Measurements from ENCODE around the gene ZNG1E.
"Not testable (repeated sequence)": the region's sequence is repeated elsewhere in the genome, so short reads cannot be mapped to it uniquely, and the experiment has no call there.

The ZNG1E gene

DNA sequence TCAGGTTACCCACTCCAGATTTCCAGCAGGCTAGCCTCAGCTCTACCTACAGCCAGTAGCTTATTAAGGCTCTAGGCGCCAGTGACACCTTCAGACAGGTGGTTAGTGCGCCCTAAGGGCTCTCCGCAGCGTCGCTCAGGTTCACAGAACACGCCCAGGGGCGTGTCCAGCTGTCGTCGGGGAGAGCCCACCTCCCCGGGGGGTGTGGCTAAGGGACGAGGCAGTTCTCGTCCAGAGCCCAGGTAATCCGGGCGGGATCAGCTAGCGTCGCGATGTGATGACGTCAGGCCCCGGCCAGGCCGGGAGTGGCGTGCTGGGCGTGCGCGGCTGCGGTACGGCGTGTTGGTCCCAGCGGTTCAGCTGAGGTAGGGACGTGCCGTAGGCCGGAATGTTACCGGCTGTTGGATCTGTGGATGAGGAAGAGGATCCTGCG is at the start of gene ZNG1E:
Gene ZNG1E (plus strand): TSS at position 340 of the 433 bp plus-strand sequence. CDS start 49 bp downstream, at position 389.
- Histone ChIP-seq H3K4me2 (ENCODE audit: low read length) (peak within 1 kb of the TSS; percentile 53), H3K4me3 (ENCODE audit: low read length) (peak within 1 kb of the TSS; percentile 47), H3K4me1 (ENCODE audit: control insufficient read depth, low read length) (peaks cover 13% of the 10 kb centered on the region), H3K27ac (ENCODE audit: low read depth, low read length) (0 out of 2 replicates have a peak within 1 kb of the TSS, but pooled peaks have one; percentile 12)
- H4K20me1 ChIP-seq (ENCODE audit: control insufficient read depth, insufficient read depth, low read depth, low read length); H3K36me3 ChIP-seq (ENCODE audit: control insufficient read depth, low read length); H3F3A ChIP-seq (ENCODE audit: control insufficient read depth, insufficient read depth); H3K9me3 ChIP-seq (ENCODE audit: control insufficient read depth, insufficient read depth, low read length); H3K9me2 ChIP-seq (replicated peaks; ENCODE audit: control insufficient read depth, low read length); H3K79me2 ChIP-seq (ENCODE audit: control insufficient read depth, low read length); H3K27me3 ChIP-seq (ENCODE audit: control insufficient read depth, low read length): not testable (repeated sequence)

DNA sequence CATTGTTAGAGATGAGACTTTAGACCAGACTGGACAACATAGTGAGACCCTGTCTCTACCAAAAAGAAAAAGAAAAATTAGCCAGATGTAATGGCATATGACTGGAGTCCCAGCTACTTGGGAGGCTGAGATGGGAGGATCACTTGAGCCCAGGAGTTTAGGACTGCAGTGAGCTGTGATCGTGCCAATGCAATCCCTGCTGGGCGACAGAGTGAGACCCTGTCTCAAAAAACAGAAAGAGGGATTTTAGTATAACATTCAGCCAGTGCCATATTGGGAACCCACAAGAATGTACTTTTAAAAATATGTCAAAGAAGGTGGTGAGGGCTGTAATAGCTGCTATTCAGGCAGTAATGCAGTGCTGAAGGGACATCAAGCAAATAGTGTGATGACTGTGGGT is 2.1 kb upstream of the ZNG1E start:
- not testable (repeated sequence) for H3K4me2 ChIP-seq (ENCODE audit: low read length); H3K27ac ChIP-seq (ENCODE audit: low read depth, low read length); H3K79me2 ChIP-seq (ENCODE audit: control insufficient read depth, low read length); H3K4me3 ChIP-seq (ENCODE audit: low read length); H3K36me3 ChIP-seq (ENCODE audit: control insufficient read depth, low read length); H3K9me3 ChIP-seq (ENCODE audit: control insufficient read depth, insufficient read depth, low read length); H3K27me3 ChIP-seq (ENCODE audit: control insufficient read depth, low read length); H3K9me2 ChIP-seq (replicated peaks; ENCODE audit: control insufficient read depth, low read length); H4K20me1 ChIP-seq (ENCODE audit: control insufficient read depth, insufficient read depth, low read depth, low read length); H3F3A ChIP-seq (ENCODE audit: control insufficient read depth, insufficient read depth)
- H3K4me1 ChIP-seq (ENCODE audit: control insufficient read depth, low read length), result peaks cover 13% of the 10 kb centered on the region

DNA sequence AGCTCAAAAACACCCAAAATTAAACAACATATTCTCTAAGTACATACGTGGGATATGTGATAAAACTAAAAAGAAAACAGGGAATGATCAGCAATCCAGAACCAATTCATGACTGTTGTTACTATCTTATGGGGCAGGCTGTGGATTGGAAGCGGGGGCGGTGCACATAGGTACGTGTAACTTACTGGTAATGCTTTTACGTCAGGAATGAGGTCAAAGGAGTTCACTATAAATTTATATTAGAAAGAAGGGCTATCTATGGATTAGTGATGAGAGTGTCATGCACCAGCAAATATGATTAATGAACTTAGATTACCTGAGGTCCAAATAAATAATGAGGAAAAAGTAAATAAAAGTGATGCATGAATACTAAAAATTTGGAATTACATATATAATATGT is 710 bp upstream of the ZNG1E start:
- not testable (repeated sequence) for H4K20me1 ChIP-seq (ENCODE audit: control insufficient read depth, insufficient read depth, low read depth, low read length); H3K27ac ChIP-seq (ENCODE audit: low read depth, low read length); H3K9me3 ChIP-seq (ENCODE audit: control insufficient read depth, insufficient read depth, low read length); H3K9me2 ChIP-seq (replicated peaks; ENCODE audit: control insufficient read depth, low read length); H3K27me3 ChIP-seq (ENCODE audit: control insufficient read depth, low read length); H3K36me3 ChIP-seq (ENCODE audit: control insufficient read depth, low read length); H3K4me3 ChIP-seq (ENCODE audit: low read length); H3F3A ChIP-seq (ENCODE audit: control insufficient read depth, insufficient read depth); H3K79me2 ChIP-seq (ENCODE audit: control insufficient read depth, low read length)
- H3K4me2 ChIP-seq (ENCODE audit: low read length), result peak overlapping the region; percentile 53
- peaks cover 13% of the 10 kb centered on the region for H3K4me1 ChIP-seq (ENCODE audit: control insufficient read depth, low read length)

GRCh38 chr9:65676389-65676788 is 661 bp downstream of the ZNG1E start:
- Histone ChIP-seq H3K4me1 (ENCODE audit: control insufficient read depth, low read length) (peaks cover 11% of the 10 kb centered on the region), H3K4me3 (ENCODE audit: low read length) (peak overlapping the region; percentile 47), H3K4me2 (ENCODE audit: low read length) (peak overlapping the region; percentile 40; the same call in 1 of the 2 replicates)
- not testable (repeated sequence) for H3K9me2 ChIP-seq (replicated peaks; ENCODE audit: control insufficient read depth, low read length); H3K79me2 ChIP-seq (ENCODE audit: control insufficient read depth, low read length); H3K36me3 ChIP-seq (ENCODE audit: control insufficient read depth, low read length); H3F3A ChIP-seq (ENCODE audit: control insufficient read depth, insufficient read depth); H4K20me1 ChIP-seq (ENCODE audit: control insufficient read depth, insufficient read depth, low read depth, low read length); H3K27ac ChIP-seq (ENCODE audit: low read depth, low read length); H3K9me3 ChIP-seq (ENCODE audit: control insufficient read depth, insufficient read depth, low read length); H3K27me3 ChIP-seq (ENCODE audit: control insufficient read depth, low read length)

- H3K36me3 ChIP-seq (ENCODE audit: control insufficient read depth, low read length); H3K9me2 ChIP-seq (replicated peaks; ENCODE audit: control insufficient read depth, low read length); H3K4me3 ChIP-seq (ENCODE audit: low read length); H3K4me2 ChIP-seq (ENCODE audit: low read length); H4K20me1 ChIP-seq (ENCODE audit: control insufficient read depth, insufficient read depth, low read depth, low read length); H3K79me2 ChIP-seq (ENCODE audit: control insufficient read depth, low read length); H3K27ac ChIP-seq (ENCODE audit: low read depth, low read length); H3K9me3 ChIP-seq (ENCODE audit: control insufficient read depth, insufficient read depth, low read length); H3K27me3 ChIP-seq (ENCODE audit: control insufficient read depth, low read length); H3F3A ChIP-seq (ENCODE audit: control insufficient read depth, insufficient read depth): not testable (repeated sequence)
- TF ChIP-seq, protein P1, sequence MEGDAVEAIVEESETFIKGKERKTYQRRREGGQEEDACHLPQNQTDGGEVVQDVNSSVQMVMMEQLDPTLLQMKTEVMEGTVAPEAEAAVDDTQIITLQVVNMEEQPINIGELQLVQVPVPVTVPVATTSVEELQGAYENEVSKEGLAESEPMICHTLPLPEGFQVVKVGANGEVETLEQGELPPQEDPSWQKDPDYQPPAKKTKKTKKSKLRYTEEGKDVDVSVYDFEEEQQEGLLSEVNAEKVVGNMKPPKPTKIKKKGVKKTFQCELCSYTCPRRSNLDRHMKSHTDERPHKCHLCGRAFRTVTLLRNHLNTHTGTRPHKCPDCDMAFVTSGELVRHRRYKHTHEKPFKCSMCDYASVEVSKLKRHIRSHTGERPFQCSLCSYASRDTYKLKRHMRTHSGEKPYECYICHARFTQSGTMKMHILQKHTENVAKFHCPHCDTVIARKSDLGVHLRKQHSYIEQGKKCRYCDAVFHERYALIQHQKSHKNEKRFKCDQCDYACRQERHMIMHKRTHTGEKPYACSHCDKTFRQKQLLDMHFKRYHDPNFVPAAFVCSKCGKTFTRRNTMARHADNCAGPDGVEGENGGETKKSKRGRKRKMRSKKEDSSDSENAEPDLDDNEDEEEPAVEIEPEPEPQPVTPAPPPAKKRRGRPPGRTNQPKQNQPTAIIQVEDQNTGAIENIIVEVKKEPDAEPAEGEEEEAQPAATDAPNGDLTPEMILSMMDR (IDR thresholded peaks at IDR 0.05; ENCODE audit: low read depth, low read length, poor library complexity, severe bottlenecking), result peak; percentile 19
- peaks cover 10% of the 10 kb centered on the region for H3K4me1 ChIP-seq (ENCODE audit: control insufficient read depth, low read length)
Measured at GRCh38 chr9:65678533-65678932, 2.8 kb downstream of the ZNG1E start.

DNA sequence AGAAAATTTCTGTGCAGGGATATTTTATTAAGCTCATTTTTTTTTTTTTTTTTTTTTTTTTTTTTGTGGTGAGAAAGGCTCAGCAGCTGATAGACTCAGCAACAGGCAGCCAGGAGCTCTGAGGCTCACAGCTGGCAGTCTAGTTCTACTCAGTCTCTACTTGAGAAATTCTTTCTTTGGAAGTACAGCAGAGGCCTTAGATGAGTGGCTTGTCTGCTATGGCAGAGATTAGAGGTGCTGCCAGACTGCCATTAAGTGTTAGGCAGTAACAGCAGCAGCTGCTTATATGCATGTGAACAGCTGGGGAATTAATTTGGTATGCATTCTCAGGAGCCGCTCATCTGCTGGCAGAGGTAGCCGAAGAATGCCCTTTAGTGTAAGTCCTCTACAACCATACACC is 27.8 kb downstream of the ZNG1E start:
- H3K4me3 ChIP-seq (ENCODE audit: low read length); H3K27me3 ChIP-seq (ENCODE audit: control insufficient read depth, low read length); H3K4me2 ChIP-seq (ENCODE audit: low read length); H3K27ac ChIP-seq (ENCODE audit: low read depth, low read length); H3K79me2 ChIP-seq (ENCODE audit: control insufficient read depth, low read length); H3K4me1 ChIP-seq (ENCODE audit: control insufficient read depth, low read length); H3F3A ChIP-seq (ENCODE audit: control insufficient read depth, insufficient read depth); H3K36me3 ChIP-seq (ENCODE audit: control insufficient read depth, low read length); H4K20me1 ChIP-seq (ENCODE audit: control insufficient read depth, insufficient read depth, low read depth, low read length); H3K9me2 ChIP-seq (replicated peaks; ENCODE audit: control insufficient read depth, low read length); H3K9me3 ChIP-seq (ENCODE audit: control insufficient read depth, insufficient read depth, low read length): not testable (repeated sequence)

GRCh38 chr9:65714445-65714844 is 38.7 kb downstream of the ZNG1E start:
- not testable (repeated sequence) for H3K27ac ChIP-seq (ENCODE audit: low read depth, low read length); H3F3A ChIP-seq (ENCODE audit: control insufficient read depth, insufficient read depth); H3K4me1 ChIP-seq (ENCODE audit: control insufficient read depth, low read length); H4K20me1 ChIP-seq (ENCODE audit: control insufficient read depth, insufficient read depth, low read depth, low read length); H3K27me3 ChIP-seq (ENCODE audit: control insufficient read depth, low read length); H3K79me2 ChIP-seq (ENCODE audit: control insufficient read depth, low read length); H3K4me2 ChIP-seq (ENCODE audit: low read length); H3K9me3 ChIP-seq (ENCODE audit: control insufficient read depth, insufficient read depth, low read length); H3K4me3 ChIP-seq (ENCODE audit: low read length); H3K9me2 ChIP-seq (replicated peaks; ENCODE audit: control insufficient read depth, low read length); H3K36me3 ChIP-seq (ENCODE audit: control insufficient read depth, low read length)

DNA sequence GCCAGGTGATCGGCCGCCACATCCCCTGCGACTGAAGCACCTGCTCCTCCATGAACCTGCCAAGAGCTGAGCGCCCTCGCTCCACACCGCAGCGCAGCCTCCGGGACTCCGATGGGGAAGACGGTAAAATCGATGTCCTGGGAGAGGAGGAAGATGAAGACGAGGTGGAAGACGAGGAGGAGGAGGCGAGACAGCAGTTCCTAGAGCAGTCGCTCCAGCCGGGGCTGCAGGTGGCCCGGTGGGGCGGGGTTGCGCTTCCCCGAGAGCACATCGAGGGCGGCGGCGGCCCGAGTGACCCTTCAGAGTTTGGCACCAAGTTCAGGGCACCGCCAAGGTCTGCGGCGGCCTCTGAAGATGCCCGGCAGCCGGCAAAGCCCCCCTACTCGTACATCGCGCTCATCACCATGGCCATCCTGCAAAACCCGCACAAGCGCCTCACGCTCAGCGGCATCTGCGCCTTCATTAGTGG is 61.4 kb downstream of the ZNG1E start, which contains the start of gene FOXD4L4:
Gene FOXD4L4 (plus strand): TSS at position 51 of the 469 bp plus-strand sequence. CDS start 0 bp downstream, at position 51.
- not testable (repeated sequence) for H3K9me3 ChIP-seq (ENCODE audit: control insufficient read depth, insufficient read depth, low read length); H3K9me2 ChIP-seq (replicated peaks; ENCODE audit: control insufficient read depth, low read length); H3K4me3 ChIP-seq (ENCODE audit: low read length); H3K79me2 ChIP-seq (ENCODE audit: control insufficient read depth, low read length); H4K20me1 ChIP-seq (ENCODE audit: control insufficient read depth, insufficient read depth, low read depth, low read length); H3K4me2 ChIP-seq (ENCODE audit: low read length); H3K4me1 ChIP-seq (ENCODE audit: control insufficient read depth, low read length); H3K27me3 ChIP-seq (ENCODE audit: control insufficient read depth, low read length); H3F3A ChIP-seq (ENCODE audit: control insufficient read depth, insufficient read depth); H3K27ac ChIP-seq (ENCODE audit: low read depth, low read length); H3K36me3 ChIP-seq (ENCODE audit: control insufficient read depth, low read length)

Measured in DOHH2 (cell line).